IMR-90 (cell line): ENCODE measurements around the gene ANKRD24.
A peak's percentile ranks its signal among the peaks of the same experiment; 100 is the strongest.

ENCODE experiments used
- BHLHE40 ChIP-seq: fragments of 150-350 bp; IDR thresholded peaks from 2 replicates; pipeline ENCODE4 v1.6.1; 2016; ENCODE audit warnings: mild to moderate bottlenecking, low read depth, low read length
- CEBPB ChIP-seq: IDR thresholded peaks from 2 replicates; pipeline ENCODE4 v1.6.1; 2012; ENCODE audit warnings: low read depth, low read length, improper control_type of control experiment
- FOS ChIP-seq: fragments of 150-350 bp; IDR thresholded peaks from 2 replicates; pipeline ENCODE4 v1.6.1; 2016; ENCODE audit warnings: low read depth, low read length
- MAZ ChIP-seq: IDR thresholded peaks from 2 replicates; pipeline ENCODE4 v1.6.1; 2012; ENCODE audit warnings: low read depth, mild to moderate bottlenecking, low read length, improper control_type of control experiment, moderate library complexity, borderline replicate concordance
- MXI1 ChIP-seq: IDR thresholded peaks from 2 replicates; pipeline ENCODE4 v1.6.1; 2012; ENCODE audit warnings: low read depth, mild to moderate bottlenecking, low read length, moderate library complexity, borderline replicate concordance
- POLR2A ChIP-seq: IDR thresholded peaks from 2 replicates; pipeline ENCODE4 v1.6.1; 2012; ENCODE audit warnings: mild to moderate bottlenecking, low read depth, low read length
- TF ChIP-seq, protein P1 (sequence below): conservative IDR thresholded peaks from 2 replicates; pipeline ENCODE4 v1.5.1; 2012; ENCODE audit warnings: mild to moderate bottlenecking, low read depth, low read length, improper control_type of control experiment
- TF ChIP-seq, protein P2 (sequence below): fragments of 150-350 bp; IDR thresholded peaks from 2 replicates; pipeline ENCODE4 v1.6.1; 2016; ENCODE audit warnings: low read depth, mild to moderate bottlenecking, low read length, moderate library complexity, borderline replicate concordance

DNA sequence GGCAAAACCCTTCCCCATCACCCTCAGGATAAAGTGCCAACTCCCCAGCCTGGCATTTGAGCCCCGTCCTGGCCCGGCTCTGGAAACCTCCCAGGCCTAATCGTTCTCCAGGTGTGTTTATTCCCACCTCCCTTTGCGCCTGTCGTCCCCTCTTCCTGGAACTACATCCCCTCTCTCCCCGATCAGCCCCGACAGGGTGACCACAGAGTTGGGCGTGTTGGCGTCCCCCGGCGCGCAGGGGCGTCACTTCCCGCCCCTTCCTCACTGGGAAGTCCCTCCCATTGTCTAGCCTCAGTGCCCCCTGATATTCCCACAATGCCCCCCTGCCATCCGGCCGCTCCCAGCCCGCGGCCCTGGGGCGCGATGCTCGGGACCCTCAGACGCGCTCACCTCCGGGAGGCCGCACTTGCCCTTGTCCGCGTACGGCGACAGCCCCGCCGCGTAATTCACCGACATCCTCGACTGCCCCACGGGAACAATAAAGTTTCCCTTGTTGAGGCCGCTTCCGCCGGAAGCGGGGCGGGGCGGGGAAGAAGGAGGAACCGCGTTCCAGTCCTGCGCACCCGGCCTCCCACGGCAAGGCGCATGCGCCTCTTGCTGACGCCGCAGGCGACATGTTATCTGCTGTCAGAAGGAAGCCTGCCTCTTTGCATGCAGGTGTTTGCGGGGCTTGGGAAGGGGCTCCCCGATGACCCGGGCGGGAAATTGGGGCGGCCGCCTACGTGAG is at the start of gene ANKRD24, which contains the start of gene SIRT6:
- TF ChIP-seq, protein P1, sequence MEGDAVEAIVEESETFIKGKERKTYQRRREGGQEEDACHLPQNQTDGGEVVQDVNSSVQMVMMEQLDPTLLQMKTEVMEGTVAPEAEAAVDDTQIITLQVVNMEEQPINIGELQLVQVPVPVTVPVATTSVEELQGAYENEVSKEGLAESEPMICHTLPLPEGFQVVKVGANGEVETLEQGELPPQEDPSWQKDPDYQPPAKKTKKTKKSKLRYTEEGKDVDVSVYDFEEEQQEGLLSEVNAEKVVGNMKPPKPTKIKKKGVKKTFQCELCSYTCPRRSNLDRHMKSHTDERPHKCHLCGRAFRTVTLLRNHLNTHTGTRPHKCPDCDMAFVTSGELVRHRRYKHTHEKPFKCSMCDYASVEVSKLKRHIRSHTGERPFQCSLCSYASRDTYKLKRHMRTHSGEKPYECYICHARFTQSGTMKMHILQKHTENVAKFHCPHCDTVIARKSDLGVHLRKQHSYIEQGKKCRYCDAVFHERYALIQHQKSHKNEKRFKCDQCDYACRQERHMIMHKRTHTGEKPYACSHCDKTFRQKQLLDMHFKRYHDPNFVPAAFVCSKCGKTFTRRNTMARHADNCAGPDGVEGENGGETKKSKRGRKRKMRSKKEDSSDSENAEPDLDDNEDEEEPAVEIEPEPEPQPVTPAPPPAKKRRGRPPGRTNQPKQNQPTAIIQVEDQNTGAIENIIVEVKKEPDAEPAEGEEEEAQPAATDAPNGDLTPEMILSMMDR: no peak
- peak; percentile 54; the same call in 1 of the 2 replicates for TF ChIP-seq POLR2A
- peak; percentile 46; the same call in 1 of the 2 replicates for TF ChIP-seq FOS
- TF ChIP-seq, protein P2, sequence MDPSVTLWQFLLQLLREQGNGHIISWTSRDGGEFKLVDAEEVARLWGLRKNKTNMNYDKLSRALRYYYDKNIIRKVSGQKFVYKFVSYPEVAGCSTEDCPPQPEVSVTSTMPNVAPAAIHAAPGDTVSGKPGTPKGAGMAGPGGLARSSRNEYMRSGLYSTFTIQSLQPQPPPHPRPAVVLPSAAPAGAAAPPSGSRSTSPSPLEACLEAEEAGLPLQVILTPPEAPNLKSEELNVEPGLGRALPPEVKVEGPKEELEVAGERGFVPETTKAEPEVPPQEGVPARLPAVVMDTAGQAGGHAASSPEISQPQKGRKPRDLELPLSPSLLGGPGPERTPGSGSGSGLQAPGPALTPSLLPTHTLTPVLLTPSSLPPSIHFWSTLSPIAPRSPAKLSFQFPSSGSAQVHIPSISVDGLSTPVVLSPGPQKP: peak; percentile 95
- no peak for TF ChIP-seq BHLHE40
- TF ChIP-seq MXI1: peak; percentile 93; the same call in 1 of the 2 replicates
- peak; percentile 100 for TF ChIP-seq MAZ
- no peak for TF ChIP-seq CEBPB
